HepG2 (cell line): ENCODE measurements around the gene BICRAL. TPM values are rescaled to one million over a fixed set of nuclear protein-coding genes. Genes with fewer than 3 reads are reported as not detected.

Experiments used
- ATAC-seq: fragments of 200-7000 bp; cut with Tn5 transposase; 3 replicates; pipeline ENCODE4 v1.9.1; 2020; ENCODE audit warnings: mild to moderate bottlenecking, moderate library complexity
- BruUV-seq: library from RNA; stranded (reverse); fragments of 400-500 nt; replicated peaks from 2 replicates; lab custom pipeline; 2021; lab: Mats Ljungman, UMichigan
- CTCF ChIA-PET: fragments of 300-600 bp; formaldehyde crosslinking; extraction: SDS; loops from one replicate; lab custom pipeline; 2021; ENCODE audit warnings: low total read pairs, inconsistent platforms, low intra/inter-chr PET ratio; lab: Yijun Ruan, JAX
- POLR2A ChIA-PET: fragments of 350-600 bp; sonication (Branson Sonifier 250); formaldehyde crosslinking; loops from one replicate; lab custom pipeline; 2020; ENCODE audit warnings: antibody characterized with exemption, inconsistent platforms; lab: Yijun Ruan, JAX
- DNase-seq: peaks from one replicate; pipeline ENCODE4 v3.0.0-alpha.2; 2015; ENCODE audit warnings: low spot score
- FAIRE-seq: peaks from 3 replicates; lab custom pipeline; 2011; peaks lifted over from hg19 to GRCh38; lab: Jason Lieb, UNC
- H2AFZ ChIP-seq: one replicate; pipeline ENCODE4 v1.6.1; 2011; ENCODE audit warnings: low read length, inconsistent platforms
- H3K27ac ChIP-seq: fragments of 300-600 bp; 3 replicates; pipeline ENCODE4 v1.8.0; 2011; ENCODE audit warnings: mixed run types, mild to moderate bottlenecking, mixed read lengths, low read length, inconsistent platforms; ENCODE audit not compliant: insufficient read depth; ENCODE audit errors: extremely low read length
- H3K27me3 ChIP-seq, 2 experiments: fragments of 200-600 bp in 1 of 2; 2 replicates in 1 of 2; 3 replicates in 1 of 2; pipeline versions ENCODE4 v1.6.0 to v1.8.0; 2011; ENCODE audit warnings: low read length in 2 of 2, mild to moderate bottlenecking in 2 of 2, moderate library complexity in 2 of 2, inconsistent platforms in 1 of 2; ENCODE audit not compliant: insufficient read depth in 2 of 2, control insufficient read depth in 1 of 2
- H3K36me3 ChIP-seq, 2 experiments: fragments of 200-600 bp in 1 of 2; replicated peaks in 1 of 2; 2 replicates in 1 of 2; 3 replicates in 1 of 2; pipeline versions ENCODE4 v1.5.1 to v1.8.0; 2011; ENCODE audit warnings: low read length in 2 of 2, inconsistent platforms in 1 of 2; ENCODE audit not compliant: insufficient read depth in 2 of 2, control insufficient read depth in 1 of 2
- H3K4me1 ChIP-seq: 2 replicates; pipeline ENCODE4 v1.5.1; 2012; ENCODE audit warnings: low read length, inconsistent platforms; ENCODE audit not compliant: insufficient read depth
- H3K4me2 ChIP-seq: 2 replicates; pipeline ENCODE4 v1.6.0; 2011; ENCODE audit warnings: low read depth, low read length, inconsistent platforms
- H3K4me3 ChIP-seq, 3 experiments: fragments of 200-600 bp in 1 of 3; sonication (generic), shearing (Covaris generic) in 1 of 3; replicated peaks in 1 of 3; 2 replicates each; pipeline ENCODE4 v1.5.1; 2011 to 2016; ENCODE audit warnings: low read length in 3 of 3, inconsistent platforms in 2 of 3, low read depth in 2 of 3, mild to moderate bottlenecking in 2 of 3, control low read depth in 1 of 3, mixed read lengths in 1 of 3; ENCODE audit not compliant: insufficient read depth in 1 of 3
- H3K79me2 ChIP-seq: one replicate; pipeline ENCODE4 v1.6.1; 2011; ENCODE audit warnings: low read length, inconsistent platforms; ENCODE audit not compliant: insufficient read depth
- H3K9ac ChIP-seq: 2 replicates; pipeline ENCODE4 v1.6.0; 2011; ENCODE audit warnings: mild to moderate bottlenecking, low read depth, low read length, inconsistent platforms; ENCODE audit not compliant: insufficient read depth
- H3K9me3 ChIP-seq: 2 replicates; pipeline ENCODE4 v1.5.1; 2012; ENCODE audit warnings: mild to moderate bottlenecking, low read length
- H4K20me1 ChIP-seq: 2 replicates; pipeline ENCODE4 v1.6.0; 2011; ENCODE audit warnings: inconsistent platforms, mild to moderate bottlenecking, low read length, moderate library complexity; ENCODE audit not compliant: insufficient read depth
- BHLHE40 ChIP-seq: IDR thresholded peaks from 2 replicates; pipeline ENCODE4 v1.6.1; 2011; ENCODE audit warnings: low read length, improper control_type of control experiment
- ESRRA ChIP-seq: sonication (generic); formaldehyde crosslinking; IDR thresholded peaks from 2 replicates; pipeline ENCODE4 v1.5.1; 2020; ENCODE audit warnings: mild to moderate bottlenecking, low read depth, missing genetic modification reagents
- SIX4 ChIP-seq: sonication (generic); formaldehyde crosslinking; IDR thresholded peaks from 2 replicates; pipeline ENCODE4 v1.4.0; 2020; ENCODE audit warnings: missing genetic modification reagents
- STAG1 ChIP-seq: sonication (generic); formaldehyde crosslinking; IDR thresholded peaks from 2 replicates; pipeline ENCODE4 v1.4.0; 2020; ENCODE audit warnings: missing genetic modification reagents
- ZBTB42 ChIP-seq: sonication (generic); formaldehyde crosslinking; IDR thresholded peaks from 2 replicates; pipeline ENCODE4 v1.5.0; 2020; ENCODE audit warnings: mild to moderate bottlenecking, missing genetic modification reagents
- ZKSCAN5 ChIP-seq: sonication (generic); formaldehyde crosslinking; IDR thresholded peaks from 2 replicates; pipeline ENCODE4 v1.5.1; 2020; ENCODE audit warnings: mild to moderate bottlenecking, missing genetic modification reagents
- ZNF30 ChIP-seq: sonication (generic); formaldehyde crosslinking; IDR thresholded peaks from 2 replicates; pipeline ENCODE4 v1.5.0; 2020; ENCODE audit warnings: mild to moderate bottlenecking, missing genetic modification reagents
- ZNF335 ChIP-seq: sonication (generic); formaldehyde crosslinking; IDR thresholded peaks from 2 replicates; pipeline ENCODE4 v1.4.0; 2020; ENCODE audit warnings: missing genetic modification reagents
- ZNF83 ChIP-seq: sonication (generic); formaldehyde crosslinking; IDR thresholded peaks from 2 replicates; pipeline ENCODE4 v1.4.0; 2020; ENCODE audit warnings: missing genetic modification reagents, mild to moderate bottlenecking, borderline replicate concordance
- WGBS: methylation state at CpG from one replicate; pipeline ENCODE4 v1.1.6; 2017; ENCODE audit warnings: low lambda C conversion rate; 5-methylcytosine and 5-hydroxymethylcytosine counted together
- in situ Hi-C: cut with HindIII; loops from 2 replicates; pipeline ENCODE4 v1.10.0; 2017; ENCODE audit warnings: low pct_unique_long_range_greater_than_20kb; ENCODE audit not compliant: extremely low pct_ligation_motif_present
- intact Hi-C: fragments of 100-400 bp; cut with micrococcal nuclease; formaldehyde crosslinking; loops from one replicate; pipeline ENCODE4 v1.10.0; 2022; ENCODE audit not compliant: unreplicated experiment
- polyA plus RNA-seq, 8 experiments: library from polyadenylated mRNA; depleted of rRNA in 3 of 8; stranded (reverse) in 7 of 8; unstranded in 1 of 8; fragments of >200 nt; fragmentation: Illumina TruSeq in 4 of 8; extraction: Trizol in 4 of 8; gene quantifications; 2 replicates each; pipeline versions ENCODE4 v1.2.1 to v1.2.3, GENCODE V29; 2011 to 2016; ENCODE audit warnings: low read depth in 4 of 8, missing spikeins in 1 of 8, mixed read lengths in 1 of 8; ENCODE audit not compliant: insufficient read depth in 1 of 8
- total RNA-seq, 5 experiments: library from RNA; depleted of rRNA; stranded (reverse); fragments of >200 nt; fragmentation: Illumina TruSeq; extraction: Trizol; gene quantifications; 2 replicates each; pipeline ENCODE4 v1.2.3, GENCODE V29; 2016; ENCODE audit warnings: low read depth in 1 of 5
- TF ChIP-seq, protein P1 (sequence below): IDR thresholded peaks from 2 replicates; pipeline ENCODE4 v1.6.1; 2016; ENCODE audit warnings: low read depth, borderline replicate concordance
- TF ChIP-seq, protein P2 (sequence below): IDR thresholded peaks from 2 replicates; pipeline ENCODE4 v1.6.1; 2016; ENCODE audit warnings: mild to moderate bottlenecking, missing biosample characterization, missing genetic modification reagents
- TF ChIP-seq, protein P3 (sequence below), 2 experiments: sonication (generic) in 1 of 2; formaldehyde crosslinking in 1 of 2; IDR thresholded peaks; 2 replicates each; pipeline versions ENCODE4 v1.5.1 to v1.6.1; 2011 to 2020; ENCODE audit warnings: borderline replicate concordance in 1 of 2, low read depth in 1 of 2, low read length in 1 of 2, mild to moderate bottlenecking in 1 of 2, missing genetic modification reagents in 1 of 2, moderate library complexity in 1 of 2
- TF ChIP-seq, protein P4 (sequence below): sonication (generic); formaldehyde crosslinking; IDR thresholded peaks from 2 replicates; pipeline ENCODE4 v1.4.0; 2020; ENCODE audit warnings: missing genetic modification reagents; ENCODE audit errors: not compliant biosample characterization
- TF ChIP-seq, protein P5 (sequence below): sonication (generic); formaldehyde crosslinking; conservative IDR thresholded peaks from 2 replicates; pipeline ENCODE4 v1.8.0; 2022; ENCODE audit warnings: mild to moderate bottlenecking, moderate library complexity, missing genetic modification reagents
- TF ChIP-seq, protein P6 (sequence below): sonication (generic); formaldehyde crosslinking; IDR thresholded peaks from 2 replicates; pipeline ENCODE4 v1.4.0; 2020; ENCODE audit warnings: missing genetic modification reagents

Gene BICRAL
- total and polyA plus RNA-seq, 2 of the 13 experiments (the other 11 are each of a cell fraction or from before 2014, with no cell fraction given): 5.0 to 13.5 TPM

DNA sequence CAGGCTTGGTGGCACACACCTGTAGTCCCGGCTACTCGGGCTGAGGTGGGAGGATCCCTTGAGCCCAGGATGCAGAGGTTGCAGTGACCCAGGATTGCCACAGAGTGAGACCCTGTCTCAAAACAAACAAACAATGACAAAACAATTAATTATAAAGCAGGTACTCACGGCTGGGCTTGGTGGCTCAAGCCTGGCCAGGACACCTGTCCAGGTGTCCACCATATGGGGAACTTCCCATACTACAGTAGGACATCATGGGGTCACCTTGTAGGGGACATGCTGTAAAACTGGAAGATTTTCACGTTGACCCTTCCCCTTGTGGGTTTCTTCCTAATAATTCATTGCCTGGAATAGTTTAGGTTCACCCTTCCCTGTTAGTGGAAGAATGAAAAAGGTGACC, 66.8 kb downstream of the BICRAL start:
- BruUV-seq: no TSS peak
- DNase-seq: no peak
- no peak for FAIRE-seq
- POLR2A ChIA-PET: interaction anchor here (1.5 kb wide), 1 partner anchor 66 kb away, joined by 4 read pairs; no protein-coding TSS in a partner anchor
- H3K4me1 ChIP-seq: peaks cover 26% of the 10 kb centered on the region
- H3K27me3 ChIP-seq: no peaks in the 10 kb centered on the region
- no peaks in the 10 kb centered on the region for H3K9me3 ChIP-seq
- H3K9ac ChIP-seq: no peak overlapping the region
- no peak overlapping the region for H3K4me3 ChIP-seq
- H2AFZ ChIP-seq: no peak overlapping the region
- WGBS: 94% methylated on average over 4 of the region's 4 CpGs
- intact Hi-C loops: no loop called here
- no peaks in the 10 kb centered on the region for H3K79me2 ChIP-seq
- H3K27ac ChIP-seq: no peak overlapping the region
- in situ Hi-C loops: no loop called here
- CTCF ChIA-PET: no interaction called here
- ATAC-seq: no peak
- no peaks in the 10 kb centered on the region for H4K20me1 ChIP-seq
- peaks cover 5 to 14% of the 10 kb centered on the region in 2 experiments; a peak in 4 of 5 replicates for H3K36me3 ChIP-seq
- H3K4me2 ChIP-seq: no peak overlapping the region
- TF ChIP-seq BHLHE40: no peak
- TF ChIP-seq ZBTB42 (CRISPR knock-in tag): no peak
- TF ChIP-seq, protein P1, sequence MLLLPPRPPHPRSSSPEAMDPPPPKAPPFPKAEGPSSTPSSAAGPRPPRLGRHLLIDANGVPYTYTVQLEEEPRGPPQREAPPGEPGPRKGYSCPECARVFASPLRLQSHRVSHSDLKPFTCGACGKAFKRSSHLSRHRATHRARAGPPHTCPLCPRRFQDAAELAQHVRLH (CRISPR knock-in tag): no peak
- TF ChIP-seq ESRRA: no peak
- TF ChIP-seq, protein P2, sequence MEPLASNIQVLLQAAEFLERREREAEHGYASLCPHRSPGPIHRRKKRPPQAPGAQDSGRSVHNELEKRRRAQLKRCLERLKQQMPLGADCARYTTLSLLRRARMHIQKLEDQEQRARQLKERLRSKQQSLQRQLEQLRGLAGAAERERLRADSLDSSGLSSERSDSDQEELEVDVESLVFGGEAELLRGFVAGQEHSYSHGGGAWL (CRISPR knock-in tag): no peak
- TF ChIP-seq, protein P3, sequence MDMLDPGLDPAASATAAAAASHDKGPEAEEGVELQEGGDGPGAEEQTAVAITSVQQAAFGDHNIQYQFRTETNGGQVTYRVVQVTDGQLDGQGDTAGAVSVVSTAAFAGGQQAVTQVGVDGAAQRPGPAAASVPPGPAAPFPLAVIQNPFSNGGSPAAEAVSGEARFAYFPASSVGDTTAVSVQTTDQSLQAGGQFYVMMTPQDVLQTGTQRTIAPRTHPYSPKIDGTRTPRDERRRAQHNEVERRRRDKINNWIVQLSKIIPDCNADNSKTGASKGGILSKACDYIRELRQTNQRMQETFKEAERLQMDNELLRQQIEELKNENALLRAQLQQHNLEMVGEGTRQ (IDR thresholded peaks at IDR 0.05; ENCODE audit: low read depth, low read length): no peak
- TF ChIP-seq, protein P3 (CRISPR knock-in tag; IDR thresholded peaks at IDR 0.05; ENCODE audit: borderline replicate concordance): no peak
- TF ChIP-seq, protein P4, sequence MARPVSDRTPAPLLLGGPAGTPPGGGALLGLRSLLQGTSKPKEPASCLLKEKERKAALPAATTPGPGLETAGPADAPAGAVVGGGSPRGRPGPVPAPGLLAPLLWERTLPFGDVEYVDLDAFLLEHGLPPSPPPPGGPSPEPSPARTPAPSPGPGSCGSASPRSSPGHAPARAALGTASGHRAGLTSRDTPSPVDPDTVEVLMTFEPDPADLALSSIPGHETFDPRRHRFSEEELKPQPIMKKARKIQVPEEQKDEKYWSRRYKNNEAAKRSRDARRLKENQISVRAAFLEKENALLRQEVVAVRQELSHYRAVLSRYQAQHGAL (CRISPR knock-in tag): no peak
- no peak for TF ChIP-seq SIX4 (CRISPR knock-in tag)
- no peak for TF ChIP-seq STAG1 (CRISPR knock-in tag)
- TF ChIP-seq, protein P5, sequence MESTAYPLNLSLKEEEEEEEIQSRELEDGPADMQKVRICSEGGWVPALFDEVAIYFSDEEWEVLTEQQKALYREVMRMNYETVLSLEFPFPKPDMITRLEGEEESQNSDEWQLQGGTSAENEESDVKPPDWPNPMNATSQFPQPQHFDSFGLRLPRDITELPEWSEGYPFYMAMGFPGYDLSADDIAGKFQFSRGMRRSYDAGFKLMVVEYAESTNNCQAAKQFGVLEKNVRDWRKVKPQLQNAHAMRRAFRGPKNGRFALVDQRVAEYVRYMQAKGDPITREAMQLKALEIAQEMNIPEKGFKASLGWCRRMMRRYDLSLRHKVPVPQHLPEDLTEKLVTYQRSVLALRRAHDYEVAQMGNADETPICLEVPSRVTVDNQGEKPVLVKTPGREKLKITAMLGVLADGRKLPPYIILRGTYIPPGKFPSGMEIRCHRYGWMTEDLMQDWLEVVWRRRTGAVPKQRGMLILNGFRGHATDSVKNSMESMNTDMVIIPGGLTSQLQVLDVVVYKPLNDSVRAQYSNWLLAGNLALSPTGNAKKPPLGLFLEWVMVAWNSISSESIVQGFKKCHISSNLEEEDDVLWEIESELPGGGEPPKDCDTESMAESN (CRISPR knock-in tag): no peak
- TF ChIP-seq ZKSCAN5 (CRISPR knock-in tag): no peak
- TF ChIP-seq, protein P6, sequence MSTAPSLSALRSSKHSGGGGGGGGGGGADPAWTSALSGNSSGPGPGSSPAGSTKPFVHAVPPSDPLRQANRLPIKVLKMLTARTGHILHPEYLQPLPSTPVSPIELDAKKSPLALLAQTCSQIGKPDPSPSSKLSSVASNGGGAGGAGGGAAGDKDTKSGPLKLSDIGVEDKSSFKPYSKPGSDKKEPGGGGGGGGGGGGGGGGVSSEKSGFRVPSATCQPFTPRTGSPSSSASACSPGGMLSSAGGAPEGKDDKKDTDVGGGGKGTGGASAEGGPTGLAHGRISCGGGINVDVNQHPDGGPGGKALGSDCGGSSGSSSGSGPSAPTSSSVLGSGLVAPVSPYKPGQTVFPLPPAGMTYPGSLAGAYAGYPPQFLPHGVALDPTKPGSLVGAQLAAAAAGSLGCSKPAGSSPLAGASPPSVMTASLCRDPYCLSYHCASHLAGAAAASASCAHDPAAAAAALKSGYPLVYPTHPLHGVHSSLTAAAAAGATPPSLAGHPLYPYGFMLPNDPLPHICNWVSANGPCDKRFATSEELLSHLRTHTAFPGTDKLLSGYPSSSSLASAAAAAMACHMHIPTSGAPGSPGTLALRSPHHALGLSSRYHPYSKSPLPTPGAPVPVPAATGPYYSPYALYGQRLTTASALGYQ: no peak
- no peak for TF ChIP-seq ZNF30
- no peak for TF ChIP-seq ZNF83 (CRISPR knock-in tag)
- no peak for TF ChIP-seq ZNF335 (CRISPR knock-in tag)
